ENCODE results near the gene DGKI.
A peak's percentile ranks its signal among the peaks of the same experiment; 100 is the strongest.

The DGKI gene

GRCh38 chr7:137846549-137846826 is 286 bp downstream of the DGKI start:
- Histone ChIP-seq H3K9me3 (ENCODE audit: control insufficient read depth, insufficient read depth, low read depth, low read length) (no peaks in the 10 kb centered on the region), H3K27ac (ENCODE audit: extremely low read depth, low read depth, low read length) (no peak overlapping the region), H3K36me3 (ENCODE audit: control insufficient read depth in 2 of 2, insufficient read depth in 1 of 2, low read length in 2 of 2) (no peaks in the 10 kb centered on the region), H3K4me3 (ENCODE audit: low read depth, low read length) (peak overlapping the region; percentile 28), H3K4me1 (ENCODE audit: control insufficient read depth, insufficient read depth, low read length) (no peaks in the 10 kb centered on the region)
- POLR2A ChIA-PET: no interaction called here
- CTCF ChIA-PET: no interaction called here
- TF ChIP-seq ZNF585B (tag by site-specific recombination; IDR thresholded peaks at IDR 0.05): no peak
- no peak for TF ChIP-seq GFI1B (tag by site-specific recombination; IDR thresholded peaks at IDR 0.05)
- TF ChIP-seq ZNF404 (tag by site-specific recombination; IDR thresholded peaks at IDR 0.05): no peak
- TF ChIP-seq ZNF16 (tag by site-specific recombination; IDR thresholded peaks at IDR 0.05; ENCODE audit: low read depth): no peak
- TF ChIP-seq ZBTB11 (tag by site-specific recombination; conservative IDR thresholded peaks at IDR 0.05; ENCODE audit: low read depth): no peak
- TF ChIP-seq ZNF692 (tag by site-specific recombination; IDR thresholded peaks at IDR 0.05): no peak
- TF ChIP-seq ZBTB7A (tag by site-specific recombination; IDR thresholded peaks at IDR 0.05; ENCODE audit: low read depth): no peak
- no peak for TF ChIP-seq ZNF121 (tag by site-specific recombination; IDR thresholded peaks at IDR 0.05)
- no peak for TF ChIP-seq ZNF223 (tag by site-specific recombination; IDR thresholded peaks at IDR 0.05)
- TF ChIP-seq ATF2 (tag by site-specific recombination; IDR thresholded peaks at IDR 0.05; ENCODE audit: low read depth): no peak
- no peak for TF ChIP-seq EGR2 (tag by site-specific recombination; IDR thresholded peaks at IDR 0.05; ENCODE audit: low read depth)
- no peak for TF ChIP-seq ZNF37A (tag by site-specific recombination; IDR thresholded peaks at IDR 0.05)
- TF ChIP-seq PATZ1 (tag by site-specific recombination; IDR thresholded peaks at IDR 0.05): no peak
- TF ChIP-seq KLF17 (tag by site-specific recombination; IDR thresholded peaks at IDR 0.05): no peak
- TF ChIP-seq TCF7L2 (IDR thresholded peaks at IDR 0.05; ENCODE audit: borderline replicate concordance, low read depth, low read length): no peak
- TF ChIP-seq ZNF362 (tag by site-specific recombination; IDR thresholded peaks at IDR 0.05): no peak
- no peak for TF ChIP-seq ZNF529 (tag by site-specific recombination; IDR thresholded peaks at IDR 0.05; ENCODE audit: insufficient replicate concordance)
- TF ChIP-seq SCRT2 (tag by site-specific recombination; IDR thresholded peaks at IDR 0.05): no peak
- TF ChIP-seq ZNF629 (tag by site-specific recombination; IDR thresholded peaks at IDR 0.05): no peak
